ENCODE measurements around the gene HOXB7.
A peak's percentile ranks its signal among the peaks of the same experiment; 100 is the strongest.

The HOXB7 gene

GRCh38 chr17:48610282-48611211 is at the start of gene HOXB7:
Gene HOXB7, minus strand, starts transcription at chr17:48611017. Its CDS starts 99 bp downstream, at chr17:48610918.
- DNase-seq: peak; percentile 77 to 80

GRCh38 chr17:48655913-48656312 is 45.1 kb upstream of the HOXB7 start:
- no peak for DNase-seq

GRCh38 chr17:48649741-48650140 is 38.9 kb upstream of the HOXB7 start:
- no peak for DNase-seq

- DNase-seq: no peak
Observed at GRCh38 chr17:48647963-48648245, 37.1 kb upstream of the HOXB7 start.

GRCh38 chr17:48647103-48647962 is 36.5 kb upstream of the HOXB7 start:
- no peak for DNase-seq

GRCh38 chr17:48646183-48647102 is 35.6 kb upstream of the HOXB7 start:
- DNase-seq: peak in 1 of 2 donors; percentile 34

GRCh38 chr17:48645639-48646182 is 34.9 kb upstream of the HOXB7 start:
- DNase-seq: no peak

- DNase-seq: no peak
Observed at GRCh38 chr17:48644910-48645557, 34.2 kb upstream of the HOXB7 start.

GRCh38 chr17:48644159-48644558 is 33.3 kb upstream of the HOXB7 start:
- DNase-seq: no peak

- no peak for DNase-seq
Observed at GRCh38 chr17:48643697-48644012, 32.8 kb upstream of the HOXB7 start.

- no peak for DNase-seq
Observed at GRCh38 chr17:48642843-48643696, 32.3 kb upstream of the HOXB7 start.

- DNase-seq: no peak
Observed at GRCh38 chr17:48642059-48642842, 31.4 kb upstream of the HOXB7 start.

- DNase-seq: no peak
Observed at GRCh38 chr17:48641541-48642058, 30.8 kb upstream of the HOXB7 start.

GRCh38 chr17:48640858-48641180 is 30.0 kb upstream of the HOXB7 start:
- no peak for DNase-seq

GRCh38 chr17:48639982-48640857 is 29.4 kb upstream of the HOXB7 start:
- DNase-seq: no peak

GRCh38 chr17:48639136-48639535 is 28.3 kb upstream of the HOXB7 start:
- DNase-seq: no peak

GRCh38 chr17:48637323-48638260 is 26.8 kb upstream of the HOXB7 start:
- DNase-seq: no peak
